MM.1S (cell line): ENCODE measurements around the gene GMEB1.

Experiments
- DNase-seq: peaks from one replicate; pipeline ENCODE4 v3.0.0-alpha.2; 2015
- H2AFZ ChIP-seq: fragments of 300-600 bp; sonication (generic); 2 replicates; pipeline ENCODE4 v1.6.0; 2016; ENCODE audit warnings: antibody characterized with exemption, low read length
- H3F3A ChIP-seq: fragments of 300-600 bp; sonication (generic); 2 replicates; pipeline ENCODE4 v1.6.1; 2016; ENCODE audit warnings: mild to moderate bottlenecking, antibody characterized with exemption, low read length, moderate library complexity, mixed read lengths; ENCODE audit not compliant: insufficient read depth
- H3K27ac ChIP-seq: fragments of 300-600 bp; sonication (generic); 2 replicates; pipeline ENCODE4 v1.5.1; 2016; ENCODE audit warnings: mild to moderate bottlenecking, low read length
- H3K27me3 ChIP-seq: fragments of 300-600 bp; sonication (generic); replicated peaks from 2 replicates; pipeline ENCODE4 v1.6.0; 2016; ENCODE audit warnings: low read length; ENCODE audit not compliant: insufficient read depth
- H3K36me3 ChIP-seq: fragments of 300-600 bp; sonication (generic); replicated peaks from 2 replicates; pipeline ENCODE4 v1.6.1; 2016; ENCODE audit warnings: mild to moderate bottlenecking, low read length, mixed read lengths; ENCODE audit not compliant: insufficient read depth
- H3K4me1 ChIP-seq: fragments of 300-600 bp; sonication (generic); 2 replicates; pipeline ENCODE4 v1.6.1; 2016; ENCODE audit warnings: low read length, mixed read lengths
- H3K4me2 ChIP-seq: fragments of 300-600 bp; sonication (generic); 2 replicates; pipeline ENCODE4 v1.6.0; 2016; ENCODE audit warnings: low read depth, low read length
- H3K4me3 ChIP-seq: fragments of 300-600 bp; sonication (generic); 2 replicates; pipeline ENCODE4 v1.5.1; 2016; ENCODE audit warnings: low read length, mixed read lengths
- H3K79me2 ChIP-seq: fragments of 300-600 bp; sonication (generic); 2 replicates; pipeline ENCODE4 v1.6.1; 2016; ENCODE audit warnings: mixed run types, low read length, mixed read lengths
- H3K9ac ChIP-seq: fragments of 300-600 bp; sonication (generic); 2 replicates; pipeline ENCODE4 v1.6.1; 2016; ENCODE audit warnings: low read length, mixed read lengths
- H3K9me2 ChIP-seq: fragments of 300-600 bp; sonication (generic); replicated peaks from 2 replicates; pipeline ENCODE4 v1.6.1; 2016; ENCODE audit warnings: mild to moderate bottlenecking, low read length, mixed read lengths; ENCODE audit not compliant: insufficient read depth
- H3K9me3 ChIP-seq: fragments of 300-600 bp; sonication (generic); replicated peaks from 2 replicates; pipeline ENCODE4 v1.6.1; 2016; ENCODE audit warnings: mild to moderate bottlenecking, low read length, mixed read lengths; ENCODE audit not compliant: insufficient read depth
- H4K20me1 ChIP-seq: fragments of 300-600 bp; sonication (generic); 2 replicates; pipeline ENCODE4 v1.6.1; 2016; ENCODE audit warnings: mild to moderate bottlenecking, low read length, moderate library complexity, mixed read lengths; ENCODE audit not compliant: insufficient read depth
- EZH2 ChIP-seq: fragments of 300-600 bp; sonication (generic); optimal IDR thresholded peaks from 2 replicates; pipeline ENCODE3; 2017; ENCODE audit warnings: low read depth, mild to moderate bottlenecking, antibody characterized with exemption, low read length, mixed read lengths
- EZH2phosphoT487 ChIP-seq: fragments of 300-600 bp; sonication (generic); IDR thresholded peaks from 2 replicates; pipeline ENCODE4 v1.6.1; 2018; ENCODE audit warnings: antibody characterized with exemption, low read length
- TF ChIP-seq, protein P1 (sequence below): fragments of 300-600 bp; sonication (generic); IDR thresholded peaks from 2 replicates; pipeline ENCODE4 v1.5.1; 2016; ENCODE audit warnings: antibody characterized with exemption, low read length, mixed read lengths

GMEB1 gene

DNA sequence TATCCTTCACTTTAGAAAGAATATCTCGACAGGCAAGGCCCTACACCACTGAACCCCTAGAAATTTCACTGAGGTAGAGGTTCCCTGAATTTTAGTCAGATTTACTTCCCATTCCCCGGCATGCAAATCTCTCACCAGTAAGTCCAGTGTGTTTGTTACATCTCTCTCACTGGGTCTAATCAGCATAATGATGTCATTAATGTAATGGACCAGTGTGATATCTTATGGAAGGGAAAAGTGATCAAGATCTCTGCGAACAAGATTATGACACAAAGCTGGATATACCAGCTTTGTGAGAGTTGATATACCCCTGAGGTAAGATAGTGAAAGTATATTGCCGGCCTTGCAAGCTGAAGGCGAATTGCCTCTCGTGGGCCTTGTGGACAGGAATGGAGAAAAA lies 12.2 kb upstream of the GMEB1 start:
- Histone ChIP-seq H3K27ac (no peak overlapping the region), H3K9ac (no peak overlapping the region), H2AFZ (no peak overlapping the region)

DNA sequence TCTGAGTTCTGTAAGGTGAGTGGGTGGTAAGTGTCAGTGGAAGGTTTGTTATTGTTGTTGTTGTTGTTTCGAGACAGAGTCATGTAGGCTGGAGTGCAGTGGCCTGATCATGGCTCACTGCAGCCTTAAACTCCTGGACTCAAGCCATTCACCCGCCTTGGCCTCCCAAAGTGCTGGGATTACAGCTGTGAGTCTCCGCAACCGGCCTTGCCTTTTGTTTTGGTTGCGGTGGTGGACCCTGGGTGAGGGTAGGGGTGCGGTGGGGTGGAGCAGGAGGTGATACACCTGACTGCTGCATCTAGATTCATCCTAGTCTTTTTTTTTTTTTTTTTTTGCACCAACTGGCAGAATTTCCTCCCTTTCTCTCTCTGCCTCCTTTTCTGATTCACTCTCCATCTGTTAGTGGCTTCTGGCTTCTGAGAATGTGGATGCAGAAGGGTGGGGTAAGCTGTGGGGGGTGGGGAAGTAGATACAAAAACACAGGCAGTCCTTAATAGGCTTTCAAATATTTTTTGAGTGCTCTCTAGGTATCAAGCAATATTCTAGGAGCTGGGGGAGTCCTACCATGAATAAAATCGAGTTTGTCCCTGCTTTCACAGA lies 4.6 kb upstream of the GMEB1 start:
- Histone ChIP-seq H3K4me2 (no peak overlapping the region), H2AFZ (no peak overlapping the region), H3K79me2 (0 out of 2 replicates have a peak, but pooled peaks cover 5% of the 10 kb centered on the region), H3F3A (peaks cover 3% of the 10 kb centered on the region; the same call in 1 of the 2 replicates), H4K20me1 (no peaks in the 10 kb centered on the region), H3K27me3 (no peaks in the 10 kb centered on the region), H3K4me3 (no peak overlapping the region), H3K9me2 (no peaks in the 10 kb centered on the region), H3K9me3 (no peaks in the 10 kb centered on the region), H3K36me3 (no peaks in the 10 kb centered on the region), H3K27ac (no peak overlapping the region), H3K4me1 (peaks cover 5% of the 10 kb centered on the region), H3K9ac (no peak overlapping the region)
- DNase-seq, result no peak
- TF ChIP-seq EZH2phosphoT487, result no peak
- TF ChIP-seq EZH2, result no peak
- TF ChIP-seq, protein P1, sequence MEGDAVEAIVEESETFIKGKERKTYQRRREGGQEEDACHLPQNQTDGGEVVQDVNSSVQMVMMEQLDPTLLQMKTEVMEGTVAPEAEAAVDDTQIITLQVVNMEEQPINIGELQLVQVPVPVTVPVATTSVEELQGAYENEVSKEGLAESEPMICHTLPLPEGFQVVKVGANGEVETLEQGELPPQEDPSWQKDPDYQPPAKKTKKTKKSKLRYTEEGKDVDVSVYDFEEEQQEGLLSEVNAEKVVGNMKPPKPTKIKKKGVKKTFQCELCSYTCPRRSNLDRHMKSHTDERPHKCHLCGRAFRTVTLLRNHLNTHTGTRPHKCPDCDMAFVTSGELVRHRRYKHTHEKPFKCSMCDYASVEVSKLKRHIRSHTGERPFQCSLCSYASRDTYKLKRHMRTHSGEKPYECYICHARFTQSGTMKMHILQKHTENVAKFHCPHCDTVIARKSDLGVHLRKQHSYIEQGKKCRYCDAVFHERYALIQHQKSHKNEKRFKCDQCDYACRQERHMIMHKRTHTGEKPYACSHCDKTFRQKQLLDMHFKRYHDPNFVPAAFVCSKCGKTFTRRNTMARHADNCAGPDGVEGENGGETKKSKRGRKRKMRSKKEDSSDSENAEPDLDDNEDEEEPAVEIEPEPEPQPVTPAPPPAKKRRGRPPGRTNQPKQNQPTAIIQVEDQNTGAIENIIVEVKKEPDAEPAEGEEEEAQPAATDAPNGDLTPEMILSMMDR, result no peak

More for the DNA sequence above, 12.2 kb upstream of the GMEB1 start:
- no peaks in the 10 kb centered on the region for H3K9me3 ChIP-seq
- H3K9me2 ChIP-seq, result no peaks in the 10 kb centered on the region
- DNase-seq, result no peak
- no peaks in the 10 kb centered on the region for H3K27me3 ChIP-seq
- H3K36me3 ChIP-seq, result no peaks in the 10 kb centered on the region
- H3K4me1 ChIP-seq, result no peaks in the 10 kb centered on the region
- no peaks in the 10 kb centered on the region for H4K20me1 ChIP-seq
- H3K79me2 ChIP-seq, result no peaks in the 10 kb centered on the region
- H3K4me3 ChIP-seq, result no peak overlapping the region
- TF ChIP-seq EZH2, result no peak
- no peak for TF ChIP-seq EZH2phosphoT487
- TF ChIP-seq, protein P1, result no peak
- no peak overlapping the region for H3K4me2 ChIP-seq
- H3F3A ChIP-seq, result no peaks in the 10 kb centered on the region

DNA sequence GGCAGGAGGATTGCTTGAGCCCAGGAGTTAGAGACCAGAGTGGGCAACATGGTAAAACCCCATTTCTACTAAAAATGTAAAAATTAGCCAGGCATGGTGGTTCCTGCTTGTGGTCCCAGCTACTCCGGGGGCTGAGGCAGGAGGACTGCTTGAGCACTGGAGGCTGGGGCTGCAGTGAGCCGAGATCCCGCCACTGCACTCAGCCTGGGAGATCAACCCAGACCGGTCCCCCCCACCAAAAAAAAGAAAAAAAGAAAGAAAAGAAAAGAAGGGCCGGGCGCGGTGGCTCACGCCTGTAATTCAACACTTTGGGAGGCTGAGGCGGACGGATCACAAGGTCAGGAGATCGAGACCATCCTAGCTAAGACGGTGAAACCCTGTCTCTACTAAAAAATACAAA lies 1.8 kb upstream of the GMEB1 start:
- H3K9me2 ChIP-seq, result no peaks in the 10 kb centered on the region
- no peaks in the 10 kb centered on the region for H3K36me3 ChIP-seq
- TF ChIP-seq, protein P1, result no peak
- TF ChIP-seq EZH2 (no peak), EZH2phosphoT487 (no peak)
- H3K4me2 ChIP-seq, result no peak overlapping the region
- no peak overlapping the region for H3K4me3 ChIP-seq
- H3K27me3 ChIP-seq, result no peaks in the 10 kb centered on the region
- no peak for DNase-seq
- peaks cover 33% of the 10 kb centered on the region for H3K79me2 ChIP-seq
- H3K4me1 ChIP-seq, result peaks cover 5% of the 10 kb centered on the region
- H2AFZ ChIP-seq, result no peak overlapping the region
- no peaks in the 10 kb centered on the region for H4K20me1 ChIP-seq
- H3K9ac ChIP-seq, result no peak overlapping the region
- H3K9me3 ChIP-seq, result no peaks in the 10 kb centered on the region
- peaks cover 14% of the 10 kb centered on the region for H3F3A ChIP-seq
- no peak overlapping the region for H3K27ac ChIP-seq
